Measurements from ENCODE around the gene OPCML. TPM values are rescaled to one million over a fixed set of nuclear protein-coding genes. Genes with fewer than 3 reads are reported as not detected.

Gene OPCML
- total and polyA plus RNA-seq, 2 donors: 0.06 to 2.3 TPM

DNA sequence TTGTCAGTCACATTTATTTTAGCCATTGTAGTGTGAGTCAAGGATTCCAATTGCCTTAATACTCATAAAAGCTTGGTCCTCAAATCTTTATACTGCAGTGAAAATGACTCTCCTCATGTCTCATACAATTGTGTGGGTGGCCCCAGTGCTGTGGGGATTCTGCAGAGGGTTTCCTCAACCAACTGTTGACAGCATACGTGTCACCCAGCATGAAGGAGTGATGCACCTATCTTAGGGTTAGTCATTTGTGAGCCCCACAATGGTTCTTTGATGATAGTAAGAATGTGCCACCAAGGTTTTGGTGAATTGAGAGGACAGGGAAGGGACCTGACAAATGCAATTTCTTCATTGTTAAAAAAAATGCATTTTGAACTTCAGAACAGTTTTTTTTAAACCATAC is 1046.2 kb downstream of the OPCML start:
- Histone ChIP-seq H3K27ac (ENCODE audit: low read depth) (no peak overlapping the region), H3K4me3 (ENCODE audit: low read depth, low read length) (no peak overlapping the region), H3K4me1 (ENCODE audit: insufficient read depth) (no peaks in the 10 kb centered on the region), H3K36me3 (ENCODE audit: insufficient read depth) (no peaks in the 10 kb centered on the region)
- WGBS: 89% methylated on average over 1 of the region's 1 CpG
- no peak for DNase-seq (ENCODE audit: extremely low spot score)

DNA sequence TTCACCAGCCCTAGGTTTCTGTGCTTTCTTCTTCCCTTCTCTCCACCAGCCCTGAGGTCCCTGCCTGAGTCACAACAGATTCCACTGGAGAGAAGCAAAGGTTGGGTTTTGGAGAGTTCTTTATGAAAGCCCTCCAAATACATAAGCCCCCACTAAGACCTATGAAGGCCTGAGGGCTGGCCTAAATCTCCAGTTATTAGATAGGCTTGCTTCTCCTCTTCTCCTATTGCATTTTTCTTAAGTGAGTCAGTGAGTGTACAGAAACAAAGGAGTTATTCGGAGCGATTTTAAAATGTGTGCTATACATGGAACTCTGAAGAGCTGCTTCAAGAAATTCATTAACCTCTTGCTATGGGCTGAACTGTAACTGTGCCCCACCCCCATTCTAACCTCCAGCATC is 1057.3 kb downstream of the OPCML start:
- WGBS: 50% methylated on average over 2 of the region's 2 CpGs
- H3K4me1 ChIP-seq (ENCODE audit: insufficient read depth): no peaks in the 10 kb centered on the region
- H3K36me3 ChIP-seq (ENCODE audit: insufficient read depth): no peaks in the 10 kb centered on the region
- DNase-seq (ENCODE audit: extremely low spot score): no peak
- no peak overlapping the region for H3K4me3 ChIP-seq (ENCODE audit: low read depth, low read length)
- H3K27ac ChIP-seq (ENCODE audit: low read depth): no peak overlapping the region

DNA sequence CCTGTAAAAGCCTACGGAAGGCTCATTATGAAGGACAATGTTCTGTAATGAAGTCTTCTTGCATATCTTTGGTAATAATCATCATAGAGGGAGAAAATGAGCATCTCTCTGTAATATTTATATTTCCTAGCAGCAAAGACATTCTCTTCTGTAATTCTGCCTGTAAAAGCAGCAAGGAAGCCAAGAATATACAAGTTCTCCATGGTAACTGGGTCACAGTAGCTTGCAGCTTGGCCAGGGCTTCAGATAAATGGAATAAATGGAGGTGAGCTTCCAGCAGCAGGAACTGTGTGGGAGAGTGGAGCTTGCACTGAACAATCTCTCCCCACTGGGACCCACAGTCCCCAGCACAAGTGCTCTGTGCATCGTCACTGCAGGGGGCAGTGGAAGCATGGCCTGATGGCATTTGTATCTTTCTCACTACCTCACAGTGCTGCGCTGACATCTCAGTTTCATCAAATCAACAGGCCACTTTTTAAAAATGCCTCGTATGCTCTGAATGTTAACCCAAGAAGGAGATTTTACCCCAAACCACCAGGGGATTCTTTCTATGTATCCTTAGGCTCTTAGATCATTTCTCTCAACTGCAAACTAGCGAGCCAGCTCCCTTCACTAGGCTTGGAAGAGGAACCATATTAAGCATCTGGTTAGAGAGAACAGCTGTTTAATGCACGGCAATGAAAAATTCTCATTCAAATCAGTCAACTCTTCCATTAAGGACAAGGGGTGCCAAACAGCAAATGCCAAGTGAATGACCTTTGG is 1059.7 kb downstream of the OPCML start:
- no peak overlapping the region for H3K27ac ChIP-seq (ENCODE audit: low read depth)
- DNase-seq (ENCODE audit: extremely low spot score): peak; percentile 64
- no peak overlapping the region for H3K4me3 ChIP-seq (ENCODE audit: low read depth, low read length)
- H3K4me1 ChIP-seq (ENCODE audit: insufficient read depth): no peaks in the 10 kb centered on the region
- no peaks in the 10 kb centered on the region for H3K36me3 ChIP-seq (ENCODE audit: insufficient read depth)
- WGBS: 38% methylated on average over 6 of the region's 6 CpGs

- 67% methylated on average over 3 of the region's 3 CpGs for WGBS
- H3K4me1 ChIP-seq (ENCODE audit: insufficient read depth): no peaks in the 10 kb centered on the region
- H3K36me3 ChIP-seq (ENCODE audit: insufficient read depth): no peaks in the 10 kb centered on the region
- H3K4me3 ChIP-seq (ENCODE audit: low read depth, low read length): no peak overlapping the region
- no peak overlapping the region for H3K27ac ChIP-seq (ENCODE audit: low read depth)
- no peak for DNase-seq (ENCODE audit: extremely low spot score)
Measured at GRCh38 chr11:132471466-132471865, 1060.8 kb downstream of the OPCML start.

- Histone ChIP-seq H3K36me3 (ENCODE audit: insufficient read depth) (no peaks in the 10 kb centered on the region), H3K4me1 (ENCODE audit: insufficient read depth) (no peaks in the 10 kb centered on the region), H3K4me3 (ENCODE audit: low read depth, low read length) (no peak overlapping the region), H3K27ac (ENCODE audit: low read depth) (no peak overlapping the region)
- WGBS: 39% methylated on average over 7 of the region's 7 CpGs
- no peak for DNase-seq (ENCODE audit: extremely low spot score)
Measured at GRCh38 chr11:132466983-132467382, 1065.3 kb downstream of the OPCML start.

GRCh38 chr11:132464939-132465338 is 1067.4 kb downstream of the OPCML start:
- no peak overlapping the region for H3K4me3 ChIP-seq (ENCODE audit: low read depth, low read length)
- no peak for DNase-seq (ENCODE audit: extremely low spot score)
- WGBS: 90% methylated on average over 3 of the region's 3 CpGs
- H3K4me1 ChIP-seq (ENCODE audit: insufficient read depth): no peaks in the 10 kb centered on the region
- no peak overlapping the region for H3K27ac ChIP-seq (ENCODE audit: low read depth)
- no peaks in the 10 kb centered on the region for H3K36me3 ChIP-seq (ENCODE audit: insufficient read depth)

GRCh38 chr11:132464003-132464342 is 1068.3 kb downstream of the OPCML start:
- H3K4me1 ChIP-seq (ENCODE audit: insufficient read depth): no peaks in the 10 kb centered on the region
- 33% methylated on average over 1 of the region's 1 CpG for WGBS

GRCh38 chr11:132463295-132464002 is 1068.9 kb downstream of the OPCML start:
- no peak overlapping the region for H3K4me3 ChIP-seq (ENCODE audit: low read depth, low read length)
- no peak for DNase-seq (ENCODE audit: extremely low spot score)
- H3K4me1 ChIP-seq (ENCODE audit: insufficient read depth): no peaks in the 10 kb centered on the region
- WGBS: 83% methylated on average over 3 of the region's 3 CpGs
- no peaks in the 10 kb centered on the region for H3K36me3 ChIP-seq (ENCODE audit: insufficient read depth)
- no peak overlapping the region for H3K27ac ChIP-seq (ENCODE audit: low read depth)

More at GRCh38 chr11:132464003-132464342, 1068.3 kb downstream of the OPCML start:
- Histone ChIP-seq H3K36me3 (ENCODE audit: insufficient read depth) (no peaks in the 10 kb centered on the region), H3K4me3 (ENCODE audit: low read depth, low read length) (no peak overlapping the region), H3K27ac (ENCODE audit: low read depth) (no peak overlapping the region)
- DNase-seq (ENCODE audit: extremely low spot score): peak; percentile 65

DNA sequence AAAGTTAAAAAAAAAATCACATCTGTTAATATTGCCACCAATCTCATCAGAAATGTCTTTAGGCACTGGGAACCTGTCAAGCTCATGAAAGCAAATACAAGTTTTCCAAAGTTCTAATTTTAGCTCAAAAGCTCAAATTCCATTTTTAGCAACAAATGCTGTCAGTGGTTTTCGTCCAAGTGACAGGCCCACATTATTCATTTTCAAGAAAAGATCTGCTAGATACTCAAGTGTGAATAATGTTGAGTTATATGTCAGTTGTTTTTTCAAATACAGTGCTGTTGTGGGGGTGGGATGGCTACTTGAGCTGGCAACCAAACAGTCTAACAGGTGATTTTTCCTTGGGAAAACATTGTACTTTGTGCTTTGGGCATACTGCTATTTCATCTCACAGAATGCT is 1072.6 kb downstream of the OPCML start:
- Histone ChIP-seq H3K4me3 (ENCODE audit: low read depth, low read length) (no peak overlapping the region), H3K27ac (ENCODE audit: low read depth) (no peak overlapping the region), H3K36me3 (ENCODE audit: insufficient read depth) (no peaks in the 10 kb centered on the region), H3K4me1 (ENCODE audit: insufficient read depth) (no peaks in the 10 kb centered on the region)
- DNase-seq (ENCODE audit: extremely low spot score): no peak
- WGBS: 76% methylated on average over 1 of the region's 1 CpG

DNA sequence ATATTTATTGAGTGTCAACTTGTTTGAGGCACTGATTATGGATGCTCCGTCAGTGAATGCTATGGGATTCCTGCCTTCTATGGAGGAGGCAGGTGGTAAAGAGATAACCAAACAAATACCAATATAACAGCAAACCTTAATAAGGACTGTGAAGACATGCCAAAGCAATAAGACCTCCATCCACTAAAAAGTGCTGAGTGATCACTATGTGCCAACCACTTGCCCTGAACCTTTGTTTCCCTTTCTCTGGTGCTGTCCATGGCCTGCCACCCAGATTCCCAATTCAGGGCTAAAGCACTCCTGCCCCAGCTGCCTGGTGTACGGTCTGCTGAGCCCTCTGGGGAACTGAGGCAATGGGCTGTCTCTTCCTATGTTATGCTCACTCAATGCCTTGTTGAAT is 1074.9 kb downstream of the OPCML start:
- no peak for DNase-seq (ENCODE audit: extremely low spot score)
- no peak overlapping the region for H3K4me3 ChIP-seq (ENCODE audit: low read depth, low read length)
- no peaks in the 10 kb centered on the region for H3K36me3 ChIP-seq (ENCODE audit: insufficient read depth)
- no peak overlapping the region for H3K27ac ChIP-seq (ENCODE audit: low read depth)
- no peaks in the 10 kb centered on the region for H3K4me1 ChIP-seq (ENCODE audit: insufficient read depth)
- WGBS: 86% methylated on average over 2 of the region's 2 CpGs

DNA sequence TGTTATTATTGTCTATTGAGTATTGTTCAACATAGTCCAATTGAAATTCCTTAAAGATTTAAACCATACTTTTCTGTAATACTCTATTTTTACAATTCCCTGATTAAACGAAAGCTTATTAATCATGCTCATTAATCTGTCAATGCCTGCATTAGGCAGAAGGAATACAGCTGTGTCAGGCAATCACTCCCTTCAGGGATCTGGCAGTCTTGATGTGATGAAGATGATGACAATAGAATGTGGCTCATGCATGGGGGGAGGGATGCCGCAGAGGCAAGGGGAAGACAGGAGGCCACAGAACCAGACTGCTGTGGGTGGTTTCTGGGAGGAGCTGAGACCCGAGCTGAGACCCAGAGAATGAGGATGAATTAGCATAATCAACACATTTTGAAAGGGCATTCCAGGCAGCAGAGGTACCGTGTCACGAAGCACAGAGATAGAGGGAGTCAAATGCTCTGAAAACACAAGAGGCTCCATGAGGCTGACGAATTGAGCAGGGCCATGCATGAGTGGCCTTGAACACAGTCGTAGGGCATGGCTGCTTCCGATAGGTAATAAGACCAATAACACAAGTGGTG is 1075.5 kb downstream of the OPCML start:
- Histone ChIP-seq H3K27ac (ENCODE audit: low read depth) (no peak overlapping the region), H3K4me3 (ENCODE audit: low read depth, low read length) (no peak overlapping the region), H3K36me3 (ENCODE audit: insufficient read depth) (no peaks in the 10 kb centered on the region), H3K4me1 (ENCODE audit: insufficient read depth) (no peaks in the 10 kb centered on the region)
- no peak for DNase-seq (ENCODE audit: extremely low spot score)
- WGBS: 67% methylated on average over 8 of the region's 8 CpGs

DNA sequence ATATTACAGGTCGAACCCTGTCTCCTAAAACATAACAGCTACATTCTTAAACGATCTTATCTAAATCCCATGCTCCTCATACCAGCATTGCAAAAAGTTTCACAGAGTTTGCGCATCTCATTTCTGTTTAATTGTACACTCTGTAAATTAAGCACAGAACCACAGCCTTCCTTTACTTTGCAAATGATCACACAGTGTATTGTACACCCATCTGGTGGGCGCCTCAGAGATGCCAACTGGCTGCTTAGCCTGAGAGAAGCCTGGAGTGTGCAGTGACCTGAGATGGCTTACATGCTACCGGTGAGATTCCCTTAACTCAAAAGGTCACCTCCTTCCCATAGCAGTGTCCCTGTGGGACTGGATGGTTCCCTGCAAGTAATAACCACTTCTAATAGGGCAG is 1077.3 kb downstream of the OPCML start:
- no peaks in the 10 kb centered on the region for H3K36me3 ChIP-seq (ENCODE audit: insufficient read depth)
- WGBS: 52% methylated on average over 5 of the region's 5 CpGs
- H3K4me3 ChIP-seq (ENCODE audit: low read depth, low read length): no peak overlapping the region
- no peak for DNase-seq (ENCODE audit: extremely low spot score)
- no peak overlapping the region for H3K27ac ChIP-seq (ENCODE audit: low read depth)
- H3K4me1 ChIP-seq (ENCODE audit: insufficient read depth): no peaks in the 10 kb centered on the region

GRCh38 chr11:132453406-132453805 is 1078.9 kb downstream of the OPCML start:
- no peak overlapping the region for H3K4me3 ChIP-seq (ENCODE audit: low read depth, low read length)
- no peaks in the 10 kb centered on the region for H3K36me3 ChIP-seq (ENCODE audit: insufficient read depth)
- H3K27ac ChIP-seq (ENCODE audit: low read depth): no peak overlapping the region
- 89% methylated on average over 8 of the region's 8 CpGs for WGBS
- H3K4me1 ChIP-seq (ENCODE audit: insufficient read depth): no peaks in the 10 kb centered on the region
- no peak for DNase-seq (ENCODE audit: extremely low spot score)

- WGBS: 77% methylated on average over 1 of the region's 1 CpG
Measured at GRCh38 chr11:132452616-132453015, 1079.7 kb downstream of the OPCML start.

More at GRCh38 chr11:132452616-132453015, 1079.7 kb downstream of the OPCML start:
- Histone ChIP-seq H3K4me1 (ENCODE audit: insufficient read depth) (no peaks in the 10 kb centered on the region), H3K27ac (ENCODE audit: low read depth) (no peak overlapping the region), H3K36me3 (ENCODE audit: insufficient read depth) (no peaks in the 10 kb centered on the region), H3K4me3 (ENCODE audit: low read depth, low read length) (no peak overlapping the region)
- no peak for DNase-seq (ENCODE audit: extremely low spot score)
